Activated CD8-positive, alpha-beta T cell treated with anti-CD3 and anti-CD28 coated beads for 36 hours (primary cell): Measurements from ENCODE around the gene GINS3. TPM values are rescaled to one million over a fixed set of nuclear protein-coding genes. Genes with fewer than 3 reads are reported as not detected.

Experiments
- ATAC-seq: fragments of 200-7000 bp; cut with Tn5 transposase; one replicate; pipeline ENCODE4 v1.10.0; 2021; ENCODE audit warnings: mild to moderate bottlenecking, moderate library complexity
- CTCF ChIA-PET: fragments of 350-600 bp; sonication (Branson Sonifier 250); formaldehyde crosslinking; loops from one replicate; lab custom pipeline; 2021; ENCODE audit warnings: antibody characterized with exemption; lab: Charles Lee
- POLR2A ChIA-PET: fragments of 350-600 bp; sonication (Branson Sonifier 250); formaldehyde crosslinking; loops from one replicate; lab custom pipeline; 2021; ENCODE audit warnings: antibody characterized with exemption; lab: Charles Lee
- DNase-seq: peaks from one replicate; pipeline ENCODE4 v3.0.0-alpha.2; 2020
- H3K27ac Mint-ChIP-seq: one replicate; pipeline ENCODE4 v1.8.0; 2021; ENCODE audit warnings: mild to moderate bottlenecking, mixed read lengths
- H3K27me3 Mint-ChIP-seq: one replicate; pipeline ENCODE4 v1.8.0; 2021; ENCODE audit warnings: mixed read lengths
- H3K36me3 Mint-ChIP-seq: one replicate; pipeline ENCODE4 v1.8.0; 2021; ENCODE audit warnings: low read depth, mixed read lengths
- H3K4me1 Mint-ChIP-seq: one replicate; pipeline ENCODE4 v1.8.0; 2021; ENCODE audit warnings: low read depth, mixed read lengths
- H3K4me3 Mint-ChIP-seq: one replicate; pipeline ENCODE4 v1.8.0; 2021; ENCODE audit warnings: mild to moderate bottlenecking, moderate library complexity, mixed read lengths
- H3K9me3 Mint-ChIP-seq: one replicate; pipeline ENCODE4 v1.8.0; 2021; ENCODE audit warnings: mixed read lengths
- CTCF ChIP-seq: fragments of 200-600 bp; IDR thresholded peaks from one replicate; pipeline ENCODE4 v1.8.0; 2022; ENCODE audit warnings: antibody characterized with exemption, mild to moderate bottlenecking
- intact Hi-C: fragments of 100-400 bp; cut with micrococcal nuclease; formaldehyde crosslinking; loops from one replicate; pipeline ENCODE4 v1.10.0; 2022
- total RNA-seq, 2 experiments: library from RNA; stranded (reverse); gene quantifications; one replicate each; pipeline ENCODE4 v1.2.3, GENCODE V29; 2021

The GINS3 gene
- total RNA-seq, 2 experiments from 2014 or later, result 16.0 to 18.1 TPM

GRCh38 chr16:58418026-58418425 lies 25.8 kb downstream of the GINS3 start:
- CTCF ChIA-PET, result interaction anchor here (0.6 kb wide), 1 partner anchor 53 kb away, joined by 3 read pairs; no protein-coding TSS in a partner anchor

GRCh38 chr16:58418601-58419000 lies 26.3 kb downstream of the GINS3 start:
- H3K36me3 Mint-ChIP-seq, result no peaks in the 10 kb centered on the region
- no peaks in the 10 kb centered on the region for H3K9me3 Mint-ChIP-seq
- ATAC-seq (no peak), DNase-seq (no peak)
- CTCF ChIA-PET, result interaction anchor here (1.2 kb wide), 1 partner anchor 9 kb away, joined by 3 read pairs; no protein-coding TSS in a partner anchor
- no peak overlapping the region for H3K4me3 Mint-ChIP-seq
- no peak for TF ChIP-seq CTCF
- no peaks in the 10 kb centered on the region for H3K4me1 Mint-ChIP-seq
- peaks cover 4% of the 10 kb centered on the region for H3K27me3 Mint-ChIP-seq
- POLR2A ChIA-PET, result no interaction called here
- intact Hi-C loops, result no loop called here
- H3K27ac Mint-ChIP-seq, result no peak overlapping the region

More at GRCh38 chr16:58418026-58418425, 25.8 kb downstream of the GINS3 start:
- no peaks in the 10 kb centered on the region for H3K36me3 Mint-ChIP-seq
- no peak for ATAC-seq
- no peak for DNase-seq
- H3K9me3 Mint-ChIP-seq, result no peaks in the 10 kb centered on the region
- H3K27me3 Mint-ChIP-seq, result peaks cover 4% of the 10 kb centered on the region
- POLR2A ChIA-PET, result no interaction called here
- no peak overlapping the region for H3K4me3 Mint-ChIP-seq
- no peak overlapping the region for H3K27ac Mint-ChIP-seq
- intact Hi-C loops, result no loop called here
- no peak for TF ChIP-seq CTCF
- H3K4me1 Mint-ChIP-seq, result no peaks in the 10 kb centered on the region

GRCh38 chr16:58419241-58419990 lies 27.1 kb downstream of the GINS3 start:
- Mint-ChIP-seq H3K27me3 (peaks cover 4% of the 10 kb centered on the region), H3K36me3 (no peaks in the 10 kb centered on the region), H3K27ac (no peak overlapping the region), H3K4me3 (no peak overlapping the region), H3K4me1 (no peaks in the 10 kb centered on the region), H3K9me3 (no peaks in the 10 kb centered on the region)
- ChIA-PET CTCF (interaction anchor here (1.2 kb wide), 1 partner anchor 10 kb away, joined by 3 read pairs; no protein-coding TSS in a partner anchor), POLR2A (no interaction called here)
- DNase-seq, result no peak
- ATAC-seq, result no peak
- TF ChIP-seq CTCF, result no peak
- intact Hi-C loops, result no loop called here

GRCh38 chr16:58421059-58421458 lies 28.8 kb downstream of the GINS3 start:
- DNase-seq (no peak), ATAC-seq (no peak)
- no peaks in the 10 kb centered on the region for H3K9me3 Mint-ChIP-seq
- ChIA-PET POLR2A (no interaction called here), CTCF (no interaction called here)
- no peaks in the 10 kb centered on the region for H3K36me3 Mint-ChIP-seq
- TF ChIP-seq CTCF, result no peak
- H3K27me3 Mint-ChIP-seq, result peaks cover 4% of the 10 kb centered on the region
- intact Hi-C loops, result no loop called here
- no peak overlapping the region for H3K4me3 Mint-ChIP-seq
- no peak overlapping the region for H3K27ac Mint-ChIP-seq
- peaks cover 13% of the 10 kb centered on the region for H3K4me1 Mint-ChIP-seq

GRCh38 chr16:58421529-58421928 lies 29.3 kb downstream of the GINS3 start:
- H3K36me3 Mint-ChIP-seq, result no peaks in the 10 kb centered on the region
- intact Hi-C loops, result no loop called here
- ChIA-PET POLR2A (no interaction called here), CTCF (no interaction called here)
- H3K9me3 Mint-ChIP-seq, result no peaks in the 10 kb centered on the region
- DNase-seq (no peak), ATAC-seq (no peak)
- no peak overlapping the region for H3K27ac Mint-ChIP-seq
- TF ChIP-seq CTCF, result no peak
- H3K4me3 Mint-ChIP-seq, result no peak overlapping the region
- peaks cover 4% of the 10 kb centered on the region for H3K27me3 Mint-ChIP-seq
- H3K4me1 Mint-ChIP-seq, result peaks cover 15% of the 10 kb centered on the region
